CD4-positive, alpha-beta T cell treated with Interleukin-17A for 1 hour (primary cell): ENCODE results near the gene DNAH8.

Source experiments
- DNase-seq: peaks from one replicate; pipeline ENCODE4 v3.0.0-alpha.2; 2020

DNAH8 gene

DNA sequence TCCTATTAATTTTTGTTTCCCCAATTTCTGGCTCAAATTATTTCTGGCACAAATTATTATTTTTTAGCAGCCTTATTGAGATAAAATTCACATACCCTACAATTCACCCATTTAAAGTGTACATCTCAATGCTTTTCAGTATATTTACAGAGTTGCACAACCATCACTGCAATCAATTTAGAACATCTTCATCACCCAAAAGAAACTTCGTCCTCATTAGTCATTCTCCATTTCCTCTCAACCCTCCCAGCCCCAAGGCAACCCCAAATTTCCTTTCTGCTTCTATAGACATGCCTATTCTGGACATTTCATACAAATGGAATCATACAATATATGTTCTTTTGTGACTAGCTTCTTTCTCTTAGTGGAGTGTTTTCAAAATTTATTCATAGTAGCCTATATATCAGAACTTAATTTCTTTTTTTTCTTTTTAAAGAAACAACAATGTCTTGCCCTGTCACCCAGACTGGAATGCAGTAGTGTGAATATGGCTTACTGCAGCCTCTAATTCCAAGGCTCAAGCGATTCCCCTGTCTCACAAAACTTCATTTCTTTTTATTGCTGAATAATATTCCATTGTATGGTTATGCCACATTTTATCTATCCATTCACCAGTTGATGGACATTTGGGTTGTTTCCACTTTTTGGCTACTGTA is 84.5 kb downstream of the DNAH8 start:
- DNase-seq = no peak

DNA sequence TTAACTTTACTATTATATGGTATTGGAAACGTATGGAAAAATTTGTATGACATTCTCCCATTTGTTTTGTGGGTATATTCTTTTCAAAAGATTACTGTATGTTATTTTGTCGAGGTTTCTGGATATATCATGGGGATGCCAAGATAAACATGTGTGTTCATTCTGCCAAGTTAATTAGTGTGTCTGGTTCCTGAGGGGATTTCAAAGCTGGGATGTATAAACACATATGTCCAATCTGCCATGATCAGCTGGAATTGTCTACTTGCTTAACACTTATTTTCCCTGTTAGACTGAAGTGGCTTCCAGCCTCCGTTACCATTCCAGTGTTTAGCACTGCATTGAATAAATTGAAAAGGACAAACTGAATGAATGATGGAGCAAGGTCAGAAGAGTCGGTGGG is 86.2 kb downstream of the DNAH8 start:
- no peak for DNase-seq

DNA sequence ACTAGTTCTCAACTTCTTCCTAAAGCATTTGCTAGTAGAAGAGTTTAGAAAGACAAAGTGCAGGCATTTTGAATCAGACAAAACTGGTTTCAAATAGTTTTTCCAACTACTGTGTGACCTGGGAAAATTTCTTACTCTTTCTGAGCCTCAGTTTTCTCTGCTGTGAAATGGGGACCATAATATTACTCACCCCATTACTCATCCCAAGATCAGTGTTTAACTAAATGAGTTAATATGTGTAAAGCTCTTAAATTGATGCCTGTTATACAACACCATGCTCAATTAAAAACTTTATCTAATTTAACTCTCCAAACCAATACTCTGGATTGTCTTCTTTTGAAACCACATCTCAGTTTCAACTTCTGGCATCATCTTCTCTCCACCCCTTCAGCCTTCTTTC is 87.4 kb downstream of the DNAH8 start:
- no peak for DNase-seq

DNA sequence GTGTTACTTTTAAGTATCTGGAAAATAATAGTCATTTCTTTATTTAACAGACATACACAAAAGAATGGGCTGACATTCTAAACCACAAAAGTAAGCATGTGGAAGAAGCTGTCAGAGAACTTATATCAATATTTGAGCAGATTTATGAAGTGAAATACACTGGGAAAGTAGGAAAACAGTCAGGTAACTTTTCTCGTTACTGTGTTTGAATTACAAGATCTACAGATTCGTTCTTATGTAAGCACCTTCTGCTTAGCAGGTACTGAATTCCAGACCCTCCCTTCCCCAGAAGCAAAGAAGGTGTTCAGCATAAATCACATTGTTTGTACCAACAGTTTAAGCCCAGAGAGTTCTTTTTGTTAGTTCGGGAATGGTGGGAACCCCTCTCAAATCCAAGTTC is 88.0 kb downstream of the DNAH8 start:
- no peak for DNase-seq

DNA sequence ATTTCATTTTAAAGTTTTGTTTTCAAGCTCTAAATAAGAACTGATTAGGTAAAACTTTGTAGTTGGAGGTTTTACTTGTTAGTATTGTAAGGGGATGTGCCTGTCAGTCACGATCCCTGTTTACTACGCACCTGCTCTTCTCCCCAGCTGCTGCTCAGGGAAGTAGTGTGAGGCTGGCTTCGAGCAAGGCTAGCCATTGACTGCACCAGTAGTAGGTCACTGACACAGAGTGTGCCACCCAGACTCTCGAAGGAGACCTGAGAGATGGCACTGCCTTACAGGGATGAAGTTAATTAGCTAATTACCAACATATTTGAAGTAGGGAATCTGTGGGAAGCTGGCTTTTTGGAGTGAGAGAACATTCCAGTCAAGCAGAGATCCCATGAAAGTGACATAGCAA is 89.2 kb downstream of the DNAH8 start:
- no peak for DNase-seq

DNA sequence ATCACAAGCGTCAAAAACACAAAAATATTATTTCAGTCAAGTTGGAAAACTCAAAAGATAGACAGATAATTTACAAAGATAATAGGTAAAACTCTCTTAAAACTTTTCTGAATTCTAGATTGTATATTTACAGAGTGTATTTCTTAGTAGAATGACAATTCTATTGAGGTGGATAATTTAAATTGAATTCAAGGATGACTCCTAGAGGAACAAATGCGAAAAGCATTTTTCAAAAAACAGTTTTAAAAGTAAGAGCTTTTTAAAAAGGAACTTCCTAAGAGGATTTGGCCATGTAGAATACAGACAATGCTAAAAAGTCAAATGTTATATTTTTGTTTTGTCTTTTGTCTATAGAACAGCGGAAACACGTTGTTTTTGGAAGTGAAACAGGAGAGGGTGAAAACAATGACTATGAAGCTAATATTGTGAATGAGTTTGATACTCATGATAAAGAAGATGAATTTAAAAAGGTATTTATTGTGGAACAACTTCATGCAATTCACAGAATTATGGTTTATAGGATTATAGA is 90.1 kb downstream of the DNAH8 start:
- DNase-seq = no peak

DNA sequence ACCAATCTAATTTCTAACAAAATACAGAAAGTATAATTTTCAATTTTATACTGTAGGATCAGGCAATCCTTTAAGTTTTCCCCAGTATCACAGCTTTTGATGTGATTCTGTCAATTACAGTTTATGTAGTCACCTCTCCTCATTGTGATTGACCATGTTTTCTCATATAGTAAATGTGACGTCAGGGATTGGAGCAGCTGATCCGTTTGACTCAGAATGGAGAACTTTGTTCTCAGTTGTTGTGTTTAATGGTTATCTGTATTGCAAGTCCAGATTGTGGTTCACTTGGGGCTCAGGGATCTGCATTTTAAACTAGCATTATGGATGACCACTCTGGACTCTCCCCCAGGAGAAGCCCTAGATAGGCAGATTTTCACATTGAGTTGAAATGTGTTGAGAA is 90.6 kb downstream of the DNAH8 start:
- no peak for DNase-seq

DNA sequence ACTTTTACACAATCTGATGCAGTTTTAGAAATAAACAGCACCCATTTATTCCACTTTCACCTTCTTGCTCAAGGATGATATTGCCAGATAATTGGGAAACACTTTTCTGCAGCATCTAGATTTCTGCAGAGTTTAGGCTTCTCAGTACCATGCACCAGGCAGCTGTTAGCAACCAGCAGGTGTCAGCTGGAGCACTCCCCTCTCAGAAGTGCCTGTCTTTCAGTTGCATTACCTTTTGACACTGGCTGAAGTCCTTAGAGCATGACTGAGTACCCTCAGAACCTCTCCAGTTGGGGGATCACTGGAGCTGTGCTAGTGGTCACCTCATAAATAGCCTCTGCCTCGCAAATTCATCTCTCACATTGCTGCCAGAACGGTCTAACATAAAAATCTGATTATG is 91.2 kb downstream of the DNAH8 start:
- DNase-seq = no peak

DNA sequence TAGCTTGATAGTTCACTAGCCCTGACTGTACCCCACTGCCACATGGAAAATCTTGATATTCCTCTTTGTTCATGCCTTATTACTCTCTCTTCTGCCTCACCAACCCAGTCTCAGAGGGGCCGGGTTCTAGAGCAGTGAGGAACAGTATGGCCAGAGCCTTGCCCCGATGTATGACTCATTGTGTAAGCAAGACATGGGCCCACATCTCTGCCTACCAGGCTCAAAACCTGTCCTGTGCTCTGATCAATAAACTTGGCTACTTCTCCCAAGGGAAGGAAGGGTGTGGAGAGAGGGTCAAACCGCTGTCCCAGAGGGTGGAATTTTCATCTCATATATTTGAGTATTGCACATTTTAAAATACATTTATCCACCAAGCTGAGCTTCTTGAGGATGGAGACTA is 91.7 kb downstream of the DNAH8 start:
- DNase-seq = no peak

DNA sequence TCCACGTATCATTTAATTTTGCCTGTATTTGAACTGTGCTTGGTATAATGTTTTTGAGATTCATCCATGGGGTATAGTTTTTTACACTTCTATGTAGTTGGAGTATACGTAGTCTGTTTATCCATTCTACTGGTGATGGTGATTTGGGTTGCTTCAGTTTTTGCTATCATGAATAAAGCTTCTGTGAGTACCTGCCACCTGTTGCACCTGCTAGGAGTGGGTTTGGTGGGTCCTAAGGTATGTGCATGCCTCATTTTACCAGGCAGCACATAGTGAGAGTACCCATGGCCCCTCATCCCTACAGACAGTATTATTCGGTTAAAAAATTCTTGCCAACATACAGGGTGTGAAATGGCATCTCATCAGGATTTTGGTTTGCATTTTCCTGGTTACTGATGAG is 92.9 kb downstream of the DNAH8 start:
- DNase-seq = no peak

DNA sequence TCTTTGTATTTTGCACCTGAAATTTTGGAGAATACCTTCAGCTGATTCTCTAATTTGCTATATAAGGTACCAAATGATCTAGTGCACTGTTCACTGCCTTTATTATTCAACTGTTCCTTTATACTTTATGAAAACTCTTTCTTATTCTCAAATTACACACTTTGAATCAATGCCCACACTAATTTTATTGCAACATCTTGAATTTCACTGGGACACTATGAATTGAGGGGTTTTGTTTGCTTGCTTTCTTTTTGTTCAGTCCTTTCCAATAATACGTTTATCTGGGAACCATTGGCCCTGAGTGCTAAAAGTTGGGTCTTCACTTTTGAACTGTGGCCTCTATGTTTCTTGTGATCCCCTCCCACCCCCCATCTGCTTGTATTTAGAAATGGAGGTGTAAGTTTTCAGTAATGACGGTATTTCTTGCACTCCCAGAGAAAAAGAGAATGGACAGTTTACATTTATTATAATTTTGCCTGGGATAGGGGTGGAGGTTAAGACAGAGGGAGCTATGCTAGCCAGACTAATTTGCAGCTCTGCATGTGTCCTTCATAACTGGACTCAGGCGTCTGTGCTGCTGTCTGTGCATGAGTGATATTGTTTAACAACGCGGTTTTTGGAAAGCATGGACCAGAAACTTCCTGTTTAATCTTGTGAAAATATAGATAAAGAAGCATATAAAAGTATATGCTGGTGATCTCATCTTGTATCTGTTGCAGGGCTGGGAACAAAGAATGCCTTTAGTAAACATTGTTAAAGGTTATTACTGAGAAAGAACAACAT is 98.1 kb downstream of the DNAH8 start:
- no peak for DNase-seq

DNA sequence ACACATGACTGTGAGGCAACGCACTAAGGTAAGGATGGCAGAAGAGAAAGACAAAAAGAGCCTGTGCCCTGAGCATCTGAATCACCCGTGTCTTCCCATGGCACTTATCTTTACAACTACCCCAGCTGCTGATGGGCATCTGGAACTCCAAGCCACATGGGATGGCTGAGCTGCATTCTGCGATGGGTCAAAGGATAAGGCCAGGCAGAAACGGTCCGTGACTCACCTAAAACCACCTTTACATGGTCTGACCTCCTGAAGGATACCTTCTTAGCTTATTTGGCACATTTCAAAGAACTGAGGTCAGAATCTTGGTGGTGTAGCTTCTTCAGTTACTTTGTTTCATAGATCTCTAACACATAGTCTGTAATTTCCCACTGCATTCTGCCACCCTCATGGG is 99.7 kb downstream of the DNAH8 start:
- DNase-seq = no peak

DNA sequence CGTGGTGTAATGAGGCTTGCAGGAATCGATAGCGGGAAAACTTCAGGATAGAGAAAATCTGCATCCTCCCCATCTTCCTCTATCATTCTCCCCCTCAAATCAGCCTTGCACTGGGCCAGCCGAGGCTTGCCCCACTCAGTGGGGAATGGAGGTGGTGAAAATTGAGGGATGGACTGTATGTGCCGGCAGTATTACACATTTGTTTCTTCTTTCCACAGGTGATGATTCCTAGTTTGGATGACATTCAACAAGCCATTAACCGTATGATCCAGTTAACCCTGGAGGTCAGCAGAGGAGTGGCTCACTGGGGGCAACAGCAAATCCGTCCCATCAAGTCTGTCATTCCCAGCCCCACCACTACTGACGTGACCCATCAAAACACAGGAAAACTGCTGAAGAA is 100.1 kb downstream of the DNAH8 start:
- no peak for DNase-seq

DNA sequence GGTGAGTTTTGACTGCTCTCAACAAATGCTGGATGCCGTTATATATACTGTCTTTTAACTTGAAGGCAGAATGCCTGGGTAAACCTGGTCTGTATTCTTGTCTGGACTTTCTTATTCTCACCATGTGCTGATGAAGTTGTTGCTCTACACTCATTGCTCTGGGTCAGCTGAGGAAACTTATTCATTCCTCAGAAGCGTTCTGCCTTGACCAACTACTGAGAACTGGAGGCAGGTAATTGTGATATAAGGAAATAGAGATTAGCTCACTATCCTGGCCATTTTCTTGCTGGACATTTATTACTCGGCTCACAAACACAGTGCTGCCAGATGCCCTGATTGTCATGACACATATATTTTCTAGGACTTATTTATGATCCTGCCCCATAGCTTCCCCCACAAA is 103.6 kb downstream of the DNAH8 start:
- no peak for DNase-seq

DNA sequence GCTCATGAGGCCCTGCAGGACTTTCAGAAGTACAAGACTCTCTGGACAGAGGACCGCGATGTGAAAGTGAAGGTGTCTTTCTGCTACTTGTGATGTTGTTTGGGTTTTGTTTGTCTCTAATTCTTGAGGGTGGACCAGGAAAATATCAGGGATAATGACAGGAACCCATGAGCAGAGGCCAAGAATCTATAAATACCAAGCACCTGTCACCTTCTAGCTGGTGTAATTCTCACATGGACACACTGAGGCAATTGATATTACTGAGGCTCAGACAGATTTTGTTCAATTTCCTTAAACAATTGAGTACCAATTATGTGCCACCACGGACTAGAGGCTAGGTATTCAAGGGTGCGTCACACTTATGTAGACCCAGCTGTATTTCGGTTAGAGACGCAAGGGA is 107.9 kb downstream of the DNAH8 start:
- DNase-seq = no peak

DNA sequence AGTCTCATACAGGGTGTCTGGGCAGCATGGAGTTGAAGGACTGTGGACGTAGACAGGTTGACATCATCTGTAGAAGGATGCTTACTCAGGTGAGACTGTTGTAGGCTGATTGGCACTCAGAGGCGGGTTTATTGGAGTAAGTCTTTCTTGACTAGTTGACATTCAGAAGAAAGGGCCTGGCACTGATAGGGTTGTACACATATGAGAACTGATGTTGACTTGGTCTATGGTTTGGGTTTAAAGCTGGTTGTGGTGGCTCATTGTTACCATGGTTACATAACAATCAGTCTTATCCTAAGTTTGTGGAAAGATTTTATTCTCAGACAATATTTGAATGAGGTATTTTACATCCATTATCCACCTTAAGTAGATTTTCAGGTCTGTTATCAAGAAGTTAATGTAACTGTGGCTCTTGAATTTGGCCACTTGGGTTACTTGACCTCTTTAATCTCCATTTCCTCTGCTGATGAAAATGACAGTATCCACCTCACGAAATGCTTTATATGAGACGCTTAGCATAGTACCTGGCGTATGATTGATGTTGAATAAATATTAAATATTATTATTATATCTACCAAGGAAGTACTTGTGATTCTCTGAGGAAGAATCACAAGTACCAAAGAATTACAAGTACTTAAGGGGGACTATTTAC is 109.3 kb downstream of the DNAH8 start:
- DNase-seq = no peak

DNA sequence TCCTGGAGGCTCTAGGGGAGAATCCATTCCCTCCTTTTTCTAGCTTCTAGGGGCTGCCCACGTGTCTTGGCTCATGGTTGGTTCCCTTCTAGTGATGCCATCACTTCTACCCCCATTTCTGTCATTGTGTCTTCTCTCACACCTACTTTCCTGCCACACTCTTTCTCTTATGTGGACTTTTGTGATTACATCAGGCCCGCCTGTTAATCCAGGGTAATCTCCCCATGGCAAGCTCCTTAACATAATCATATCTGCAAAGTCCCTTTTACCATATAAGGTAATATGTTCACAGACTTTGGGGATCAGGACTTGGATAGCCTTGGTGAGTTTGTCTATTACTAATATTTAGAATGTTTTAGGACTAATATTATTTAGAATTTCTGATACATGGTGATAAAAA is 111.9 kb downstream of the DNAH8 start:
- DNase-seq = no peak

DNA sequence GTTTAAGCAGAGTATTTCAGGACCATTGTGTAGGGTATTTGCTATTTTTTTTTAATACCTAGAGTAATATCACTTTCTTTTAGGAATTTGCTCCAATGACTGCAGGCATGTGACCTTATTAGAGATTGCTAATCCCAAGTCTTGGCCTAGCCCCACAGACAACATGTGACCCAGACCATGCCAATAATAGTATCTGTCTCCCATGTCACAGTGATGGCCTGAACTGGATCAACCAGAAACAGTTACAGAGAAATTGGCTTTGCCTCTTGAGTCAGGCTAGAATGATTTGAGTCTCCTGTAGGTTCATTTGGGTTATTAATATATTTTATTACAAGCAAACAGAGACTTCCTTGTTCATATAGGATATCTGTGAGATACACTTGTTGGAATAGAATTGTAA is 116.8 kb downstream of the DNAH8 start:
- DNase-seq = no peak

DNA sequence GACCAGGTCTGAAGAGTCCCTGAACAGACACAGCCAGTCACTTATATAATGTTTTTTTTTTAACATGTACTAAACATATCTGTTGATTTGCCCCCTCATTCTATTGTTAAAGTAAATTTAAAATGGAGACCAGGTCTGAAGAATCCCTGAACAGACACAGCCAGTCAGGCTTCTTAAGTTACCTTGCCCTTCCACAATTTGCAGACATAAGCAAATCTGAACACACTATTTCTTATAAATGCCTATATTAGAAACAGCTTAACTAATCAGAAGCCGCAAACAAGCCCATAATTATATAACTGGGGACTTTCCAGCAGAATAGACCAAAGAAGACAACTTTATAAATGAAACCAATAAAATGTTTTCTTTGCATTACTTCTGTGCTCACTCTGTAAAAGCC is 118.2 kb downstream of the DNAH8 start:
- no peak for DNase-seq

DNA sequence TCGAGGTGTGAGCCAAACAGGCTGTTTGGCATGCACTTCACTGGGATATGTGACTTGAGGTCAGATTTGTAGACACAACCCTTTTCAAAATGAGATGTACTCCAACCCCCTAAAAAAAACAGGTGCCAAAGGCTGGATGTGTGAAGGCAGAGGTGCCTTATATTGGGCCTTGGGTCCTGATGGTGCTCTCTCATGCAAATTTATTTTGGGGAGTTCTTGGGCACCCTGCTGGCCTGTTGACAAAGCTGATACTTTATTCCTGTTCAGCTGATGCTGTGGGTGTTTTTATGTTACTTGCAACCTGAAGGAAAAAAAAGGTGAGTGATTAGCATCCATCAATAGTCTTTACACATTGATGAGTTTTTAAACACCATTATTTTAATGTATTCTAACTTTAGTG is 121.5 kb downstream of the DNAH8 start:
- no peak for DNase-seq

DNA sequence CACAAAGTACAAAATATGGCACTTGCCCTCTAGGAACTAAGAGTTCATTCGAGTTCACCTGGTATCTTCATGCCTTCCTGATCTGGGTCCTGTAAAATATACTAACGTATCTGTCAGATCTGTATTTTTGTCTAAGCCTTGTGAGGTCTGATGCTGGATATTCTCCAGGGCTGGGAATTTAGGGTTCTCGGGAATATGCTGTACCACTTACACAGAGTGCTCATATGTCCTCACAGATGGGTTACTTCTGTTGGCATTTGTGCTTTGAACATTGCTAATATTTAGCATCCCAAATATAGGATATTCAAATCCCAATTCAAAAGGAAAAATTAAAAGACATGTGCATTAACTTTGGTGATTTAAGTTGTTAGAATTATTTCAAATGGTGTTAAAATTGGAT is 122.0 kb downstream of the DNAH8 start:
- DNase-seq = no peak

DNA sequence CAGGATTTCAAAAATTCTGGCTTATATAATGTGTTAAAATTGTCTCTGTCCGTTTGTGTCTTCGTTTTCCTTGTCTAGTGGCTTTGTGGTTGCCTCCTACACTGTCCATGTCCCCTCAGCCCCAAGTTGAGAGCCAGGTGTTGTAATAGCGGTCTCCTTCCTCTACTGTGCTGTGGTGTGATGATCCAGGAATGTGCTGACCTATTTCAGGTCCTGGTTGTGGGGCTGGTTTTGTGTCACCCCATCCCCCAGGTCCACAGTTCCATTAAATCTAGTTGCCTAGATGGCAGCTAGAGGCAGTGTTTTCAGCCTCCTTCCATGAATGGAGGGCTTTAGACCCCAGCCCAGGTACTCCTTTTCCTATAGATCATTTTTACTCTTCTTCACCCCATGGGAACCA is 128.7 kb downstream of the DNAH8 start:
- DNase-seq = no peak

DNA sequence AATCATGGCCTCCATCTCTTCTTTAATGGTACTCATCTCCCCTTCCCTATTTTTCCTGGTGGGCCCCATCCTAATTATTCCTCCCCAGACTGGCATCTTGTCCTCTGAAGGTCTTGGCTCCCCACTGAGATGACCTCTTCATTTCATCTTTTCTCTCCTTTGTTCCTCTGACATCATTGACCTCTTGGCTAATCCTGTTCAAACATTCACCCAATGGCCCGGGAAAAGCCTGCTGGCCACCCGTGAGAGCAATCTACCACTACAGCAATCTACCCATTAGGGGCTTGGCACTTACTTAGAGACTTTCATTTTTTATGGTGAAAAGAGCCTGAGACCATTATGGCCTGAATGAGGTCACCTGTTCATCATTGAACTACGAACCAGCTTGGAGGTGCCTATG is 130.8 kb downstream of the DNAH8 start:
- DNase-seq = no peak

DNA sequence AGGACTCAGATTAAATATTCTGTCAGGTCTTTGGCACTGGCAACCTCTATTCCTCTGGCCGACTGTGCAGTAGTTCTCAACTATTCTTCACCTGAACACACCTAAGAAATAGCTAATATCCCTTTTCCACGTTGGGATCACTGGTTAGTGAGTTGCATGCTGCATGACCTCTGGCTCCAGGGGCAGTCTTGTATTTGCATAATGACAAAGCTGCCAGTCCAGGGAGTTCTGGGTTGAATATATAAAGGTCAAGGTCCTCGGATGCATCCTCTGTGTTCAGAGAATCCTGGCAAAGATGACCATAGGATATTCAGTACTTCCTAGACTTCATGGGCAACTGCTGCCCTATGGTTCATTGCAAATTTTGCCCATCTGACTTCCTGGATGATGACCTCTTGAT is 131.2 kb downstream of the DNAH8 start:
- no peak for DNase-seq
